ENCODE measurements around the gene EXOC6B.

The EXOC6B gene

DNA sequence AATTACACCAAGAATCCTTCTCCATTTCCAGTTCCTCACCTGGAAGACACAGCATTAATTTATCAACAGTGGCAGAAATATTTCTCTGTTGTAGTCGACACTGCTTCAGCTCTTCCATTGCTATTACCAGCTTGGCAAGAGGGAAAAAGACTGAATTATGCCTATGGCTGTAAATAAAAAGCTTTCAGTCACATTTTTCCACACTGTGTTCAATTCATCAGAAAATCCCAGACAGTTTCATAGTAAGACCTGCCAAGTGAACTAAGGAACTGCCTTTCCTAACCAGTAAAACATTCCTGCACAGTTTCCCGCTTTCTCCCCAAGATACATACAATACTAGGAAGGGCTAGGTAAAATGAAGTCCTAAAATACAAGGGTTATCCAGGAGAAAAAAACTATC, 94.7 kb downstream of the EXOC6B start:
- no peak for DNase-seq

DNA sequence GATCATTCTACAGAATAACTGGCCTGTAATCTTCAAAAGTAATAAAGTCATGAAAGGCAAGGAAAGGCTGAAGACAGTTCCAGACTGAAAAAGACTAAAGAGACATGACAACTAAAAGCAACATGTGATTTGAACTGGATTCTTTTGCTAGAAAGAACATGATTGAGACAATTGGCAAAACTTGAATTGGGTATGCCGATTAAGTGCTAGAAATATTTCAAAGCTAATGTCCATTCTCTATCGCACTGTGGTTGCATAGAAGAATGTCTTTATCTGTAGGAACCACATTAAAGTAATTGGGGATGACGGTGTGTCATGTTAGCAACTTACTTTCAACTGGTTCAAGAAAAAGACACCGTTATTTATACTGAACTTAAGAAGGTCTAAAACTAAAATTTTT, 98.5 kb downstream of the EXOC6B start:
- DNase-seq, result no peak

DNA sequence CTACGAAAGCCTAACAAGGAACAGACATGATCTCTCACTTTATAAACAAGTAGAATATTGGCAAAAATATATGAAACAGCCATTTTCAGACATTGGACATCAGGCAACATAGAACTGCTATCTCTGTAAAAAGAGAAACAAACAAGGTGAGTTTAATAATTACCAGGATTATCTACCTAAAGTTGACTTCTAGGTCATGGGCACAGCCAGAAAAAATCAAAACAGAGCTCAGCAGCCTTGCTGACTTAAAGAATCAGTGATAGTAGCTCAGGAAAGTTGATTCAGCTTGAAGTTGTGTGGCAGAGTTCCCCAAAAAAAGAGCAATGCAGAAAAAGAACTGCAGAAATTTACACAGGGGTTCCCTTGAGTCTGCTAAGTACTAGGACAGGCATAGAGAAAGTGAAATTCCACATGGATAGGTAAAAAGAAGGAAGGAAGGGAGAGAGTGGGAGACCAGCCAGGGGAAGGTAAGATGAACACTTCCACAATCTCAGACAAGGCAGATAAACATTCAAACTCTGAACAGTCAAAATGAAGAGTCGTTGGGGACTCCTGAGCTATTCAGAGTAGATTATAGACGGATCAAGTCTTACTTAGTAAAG, 102.0 kb downstream of the EXOC6B start:
- no peak for DNase-seq

DNA sequence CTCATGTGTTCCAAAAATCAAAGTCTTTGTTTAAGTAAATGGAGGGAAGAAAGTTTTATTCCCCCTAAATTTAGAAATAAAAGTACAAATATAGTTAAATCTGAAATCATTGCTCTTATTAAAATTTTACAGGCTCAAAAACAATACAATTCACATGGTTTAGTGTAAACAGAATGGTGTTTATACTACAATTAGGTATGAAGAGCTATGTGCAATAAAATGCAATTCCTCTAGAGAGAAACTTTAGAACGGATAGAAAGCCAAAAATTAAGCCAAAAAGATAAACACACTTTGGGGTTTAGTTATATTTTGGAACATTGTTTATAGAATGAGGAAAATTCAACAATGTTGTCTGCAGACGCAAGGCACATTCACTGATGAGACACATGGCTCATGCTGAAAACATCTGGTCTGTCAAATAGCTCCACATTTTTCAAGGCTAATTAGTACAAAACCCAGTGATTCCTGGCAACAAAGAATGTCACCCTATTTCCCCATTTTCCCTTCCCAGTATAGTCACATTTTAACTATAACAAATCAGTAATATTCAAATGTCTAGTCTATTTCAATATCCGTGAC, 103.3 kb downstream of the EXOC6B start:
- DNase-seq, result no peak

DNA sequence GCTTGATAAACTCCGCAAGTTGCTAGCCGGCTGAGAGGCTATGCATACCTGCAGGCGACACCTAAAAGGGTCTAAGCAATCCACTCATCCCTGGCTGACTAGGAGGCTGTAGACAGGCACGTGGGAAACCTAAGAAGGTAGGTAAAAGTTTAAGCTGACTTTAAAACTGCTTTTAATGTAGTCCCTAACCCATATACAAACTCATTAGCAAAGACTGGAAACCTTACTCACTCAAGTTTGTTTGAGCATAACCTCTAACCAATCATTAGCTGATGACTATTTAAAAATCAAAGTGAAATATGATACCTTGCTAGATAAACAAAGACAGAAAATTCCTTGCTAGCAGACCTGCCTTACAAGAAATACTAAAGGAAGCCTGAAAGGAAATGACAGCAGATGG, 106.4 kb downstream of the EXOC6B start:
- DNase-seq, result no peak

DNA sequence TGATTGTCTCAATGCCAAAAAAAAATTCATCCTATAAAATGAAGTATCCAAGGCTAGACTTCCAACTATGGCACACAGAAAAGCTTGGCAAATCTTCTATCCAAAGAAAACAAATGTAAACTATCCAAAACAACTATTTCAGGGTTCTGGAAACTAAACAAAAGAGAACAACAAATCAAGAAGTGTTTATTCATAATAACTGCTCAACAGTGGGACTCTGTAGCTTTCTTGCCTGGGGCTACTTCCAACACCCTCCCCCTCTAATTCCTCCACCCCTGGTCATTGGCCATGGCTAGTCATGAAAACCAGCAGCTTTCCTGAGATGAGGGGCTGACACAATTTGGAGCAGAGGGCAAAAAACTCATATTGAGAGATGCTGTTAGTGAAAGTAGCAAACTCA, 107.0 kb downstream of the EXOC6B start:
- DNase-seq, result no peak

DNA sequence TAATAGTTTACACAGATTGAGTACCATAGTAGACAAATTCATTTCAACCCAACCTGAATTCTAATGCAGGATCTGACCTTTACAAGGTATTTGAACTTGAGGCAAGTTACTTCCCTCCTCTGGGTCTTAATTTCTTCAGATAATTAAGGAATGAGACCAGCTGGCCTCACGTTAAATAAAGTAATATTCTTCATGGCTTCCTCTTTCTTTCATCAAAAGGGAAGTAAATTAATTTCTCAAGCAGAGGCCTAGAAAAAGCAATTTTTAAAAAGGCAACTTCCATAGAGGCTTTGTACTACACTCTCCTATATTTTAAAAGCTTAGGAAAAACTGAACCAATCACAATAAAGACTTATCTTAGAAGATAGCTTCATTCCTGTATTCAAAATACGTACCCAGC, 109.2 kb downstream of the EXOC6B start:
- no peak for DNase-seq

DNA sequence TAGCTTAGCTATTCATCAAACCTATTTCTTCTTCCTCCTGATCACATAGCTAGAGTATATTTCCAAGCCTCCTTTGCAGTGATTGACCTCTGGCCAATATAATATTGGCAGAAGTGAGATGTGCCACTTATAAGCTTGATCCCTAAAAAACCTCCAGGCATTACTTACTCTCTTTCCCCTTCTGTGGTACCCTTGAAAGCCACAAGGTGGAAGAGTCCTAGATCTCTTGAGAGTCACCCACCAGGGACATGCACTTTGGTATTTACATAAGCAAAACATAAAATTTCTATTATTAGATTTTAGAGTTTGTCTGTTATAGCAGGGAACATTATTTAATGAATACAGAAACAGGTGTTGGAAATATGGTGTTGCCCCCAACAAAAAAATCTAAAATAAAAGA, 112.0 kb downstream of the EXOC6B start:
- DNase-seq, result no peak

DNA sequence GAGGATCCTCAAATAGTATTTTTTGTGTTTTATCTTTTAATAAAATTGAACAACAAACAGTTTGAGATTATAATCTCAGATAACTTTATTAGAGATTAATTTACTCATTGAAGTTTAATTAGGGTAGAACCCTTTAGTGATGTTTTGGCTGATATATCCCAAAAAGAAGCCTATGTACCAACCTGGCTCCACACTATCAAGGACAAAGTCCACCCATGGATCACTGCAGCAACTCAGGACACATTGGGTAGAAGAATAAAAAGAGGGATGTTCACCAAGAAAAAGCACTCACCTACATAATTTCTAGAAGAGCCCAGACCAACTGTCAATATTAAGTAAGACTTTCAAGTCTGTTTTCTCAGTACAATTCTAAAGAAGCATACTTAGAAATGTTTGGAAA, 112.9 kb downstream of the EXOC6B start:
- DNase-seq, result no peak

DNA sequence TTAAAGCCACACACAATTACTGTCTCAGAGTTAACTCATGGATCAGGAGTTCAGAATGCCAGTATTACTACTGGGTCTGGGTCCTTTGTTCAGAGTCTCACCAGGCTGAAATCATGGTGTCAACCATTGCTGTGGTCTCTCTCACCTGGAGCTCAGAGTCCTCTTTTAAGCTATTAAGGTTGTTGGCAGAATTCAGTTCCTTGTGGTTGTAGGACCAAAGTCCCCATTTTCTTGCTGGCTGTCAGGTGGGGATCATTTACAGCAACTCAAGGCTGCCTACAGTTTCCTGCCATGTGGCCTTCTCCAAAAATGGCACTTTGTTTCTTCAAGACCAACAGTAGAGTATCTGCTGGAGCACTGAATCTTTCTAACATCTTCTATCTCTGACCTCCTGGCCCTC, 113.5 kb downstream of the EXOC6B start:
- no peak for DNase-seq

DNA sequence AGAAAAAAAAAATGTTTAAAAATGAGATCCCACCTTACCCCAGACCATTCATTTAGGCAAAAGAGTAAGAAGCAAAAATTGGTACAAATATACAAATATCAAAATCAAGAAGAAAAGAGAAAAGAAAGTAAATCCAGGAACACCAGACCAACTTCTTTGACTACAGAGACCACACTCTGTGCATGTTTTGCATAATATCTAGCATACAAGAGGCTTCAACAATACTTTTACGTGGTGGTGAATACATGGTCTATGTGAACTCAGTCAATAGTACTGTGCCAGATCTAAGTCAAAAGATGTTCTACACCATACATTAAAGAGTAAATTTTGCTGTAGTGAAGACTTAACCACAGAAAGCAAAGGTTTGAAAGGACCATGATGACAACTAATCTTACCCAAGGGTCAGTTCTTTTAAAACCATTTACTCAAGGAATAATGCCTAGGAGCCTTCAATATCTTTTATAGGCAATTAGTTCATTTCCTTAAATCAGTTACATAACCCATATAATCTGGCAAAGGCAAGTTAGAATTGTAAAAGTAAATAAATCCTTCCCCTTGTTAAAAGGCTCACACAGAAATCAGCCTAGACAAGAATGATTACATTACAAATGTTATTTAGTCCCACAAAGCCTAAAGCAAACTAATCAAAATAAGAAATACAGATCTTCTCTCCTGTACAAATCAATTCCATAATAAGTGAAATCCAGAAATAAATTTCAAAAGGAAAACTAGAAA, 115.2 kb downstream of the EXOC6B start:
- no peak for DNase-seq

DNA sequence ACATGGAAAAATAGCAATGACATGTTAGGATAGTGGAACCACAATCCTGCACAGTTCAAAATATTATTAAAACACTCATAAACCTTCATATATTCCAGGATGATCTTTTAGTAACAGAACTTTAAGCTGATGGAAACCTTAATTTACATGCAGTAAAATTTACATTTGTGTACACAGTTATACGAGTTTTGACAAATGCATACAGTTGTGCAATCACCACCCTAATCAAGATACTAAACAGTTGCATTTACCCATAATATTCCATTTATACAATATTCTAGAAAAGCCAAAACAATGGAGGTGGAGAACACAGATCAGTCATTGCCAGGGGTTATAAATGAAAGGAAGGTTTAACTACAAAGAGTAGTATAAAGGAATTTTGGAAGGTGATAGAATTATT, 117.6 kb downstream of the EXOC6B start:
- no peak for DNase-seq

DNA sequence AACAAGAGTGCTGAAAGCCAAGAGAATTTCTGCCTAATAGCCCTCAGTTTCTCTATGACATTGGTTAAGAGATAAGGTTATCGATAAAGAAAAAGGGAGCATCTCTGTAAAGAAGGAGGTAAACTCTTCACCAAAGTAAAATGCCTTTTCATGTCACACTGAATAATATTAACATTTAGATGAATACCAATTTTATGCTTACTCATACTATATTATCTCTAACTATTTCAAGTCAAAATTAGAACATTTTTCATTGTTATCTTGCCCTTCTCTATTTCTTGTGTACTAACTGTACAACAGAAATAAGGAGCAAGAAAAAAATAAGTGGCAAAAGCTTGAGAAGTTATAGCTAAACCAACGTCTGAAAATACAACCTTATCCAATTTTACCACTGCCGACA, 127.5 kb downstream of the EXOC6B start:
- DNase-seq, result no peak

DNA sequence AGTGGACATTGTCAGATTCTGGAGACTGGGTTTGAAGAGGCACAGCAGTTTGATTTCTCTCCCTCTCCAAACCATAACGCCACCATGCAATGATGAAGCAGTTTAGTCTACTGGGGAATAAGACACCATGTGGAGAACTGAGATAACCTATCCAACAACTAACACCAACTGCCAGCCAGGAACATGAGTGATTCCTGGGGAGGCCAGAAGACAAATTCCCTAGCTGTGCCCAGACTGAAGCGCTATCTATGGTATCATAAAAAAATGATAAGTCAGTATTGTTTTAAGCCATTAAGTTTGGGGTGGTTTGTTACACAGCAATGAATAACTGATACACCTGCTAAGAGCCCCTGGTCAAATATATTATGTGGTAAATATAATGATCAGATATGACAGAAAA, 129.3 kb downstream of the EXOC6B start:
- no peak for DNase-seq

DNA sequence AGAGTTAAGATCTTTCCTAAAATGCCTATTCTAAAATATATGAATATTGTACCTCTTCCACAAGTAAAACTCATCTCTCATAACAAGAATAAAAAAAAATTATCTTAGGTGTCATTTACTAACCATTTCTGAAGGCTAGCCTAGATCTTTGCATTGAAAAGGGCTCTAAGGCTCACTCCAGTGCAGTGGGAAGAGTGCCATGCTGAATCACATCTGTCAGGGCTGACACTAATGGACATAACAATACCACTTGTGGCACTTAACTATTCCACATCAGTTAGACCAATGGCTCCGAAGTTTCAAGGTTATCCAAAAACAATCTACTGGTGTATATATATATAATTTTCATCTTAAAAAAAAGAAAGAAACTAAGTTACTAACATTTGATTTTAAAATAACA, 130.2 kb downstream of the EXOC6B start:
- DNase-seq, result no peak

DNA sequence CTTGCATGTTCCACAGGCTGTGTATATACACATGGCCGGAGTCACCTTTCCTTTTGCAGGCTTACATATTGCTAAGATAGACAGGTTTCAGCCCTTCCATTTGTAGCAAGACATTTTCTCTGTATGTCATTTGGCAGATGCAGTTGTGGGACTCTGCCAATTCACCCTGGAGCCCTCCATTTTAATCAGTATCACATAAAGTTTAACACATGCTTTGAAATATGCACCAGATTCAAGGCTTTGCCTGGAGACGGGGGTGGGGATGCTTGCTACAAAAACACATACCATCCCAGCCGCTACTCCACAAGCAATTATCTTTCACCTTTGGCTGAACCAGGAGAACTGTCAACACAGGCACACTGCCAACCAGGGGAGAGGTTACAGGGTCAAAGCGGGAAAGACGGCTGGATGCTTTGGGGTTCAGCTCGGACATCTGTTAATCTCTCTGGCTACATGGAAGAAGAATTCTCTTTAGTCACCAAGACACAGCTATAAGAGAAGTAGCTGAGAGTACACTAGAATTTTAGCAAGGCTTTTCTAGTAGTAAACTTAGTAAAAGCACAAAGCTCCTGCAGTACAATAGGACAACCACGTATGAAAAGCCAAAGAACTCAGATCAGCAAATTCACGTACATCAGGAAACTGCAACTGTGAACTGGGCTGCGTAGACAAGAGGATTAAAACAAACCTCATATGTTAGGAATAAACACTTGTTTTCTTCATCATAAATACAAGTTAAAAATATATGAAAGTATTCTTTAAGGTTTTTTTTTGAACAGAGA, 130.9 kb downstream of the EXOC6B start:
- no peak for DNase-seq

DNA sequence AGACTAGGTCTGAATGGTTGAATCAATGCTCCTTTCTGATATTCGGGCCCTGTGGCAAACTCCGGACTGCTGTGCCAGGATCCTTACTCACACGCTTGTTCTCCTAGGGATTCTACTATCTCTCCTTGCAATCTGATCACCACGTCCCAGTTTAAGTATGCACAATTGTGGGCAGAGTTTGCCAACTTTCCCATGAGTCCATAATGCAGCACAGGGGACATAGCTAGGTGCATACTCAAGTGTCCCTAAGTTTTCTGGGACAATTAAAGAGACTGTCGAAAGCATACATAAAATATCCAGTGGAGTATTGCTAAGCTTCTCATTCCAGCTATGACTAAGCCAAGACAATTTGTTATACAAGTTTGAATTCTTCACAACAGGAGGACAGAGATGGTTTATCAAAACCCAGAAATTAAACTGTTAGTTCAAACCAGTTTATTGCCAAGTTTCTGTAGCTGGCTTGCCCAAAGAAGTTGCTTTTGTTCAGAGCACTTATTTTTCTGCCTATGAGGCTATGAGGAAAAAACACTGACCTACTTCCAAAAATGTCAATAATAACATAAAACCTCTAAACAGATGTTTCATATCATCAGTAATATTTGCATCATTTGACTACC, 136.1 kb downstream of the EXOC6B start:
- no peak for DNase-seq

DNA sequence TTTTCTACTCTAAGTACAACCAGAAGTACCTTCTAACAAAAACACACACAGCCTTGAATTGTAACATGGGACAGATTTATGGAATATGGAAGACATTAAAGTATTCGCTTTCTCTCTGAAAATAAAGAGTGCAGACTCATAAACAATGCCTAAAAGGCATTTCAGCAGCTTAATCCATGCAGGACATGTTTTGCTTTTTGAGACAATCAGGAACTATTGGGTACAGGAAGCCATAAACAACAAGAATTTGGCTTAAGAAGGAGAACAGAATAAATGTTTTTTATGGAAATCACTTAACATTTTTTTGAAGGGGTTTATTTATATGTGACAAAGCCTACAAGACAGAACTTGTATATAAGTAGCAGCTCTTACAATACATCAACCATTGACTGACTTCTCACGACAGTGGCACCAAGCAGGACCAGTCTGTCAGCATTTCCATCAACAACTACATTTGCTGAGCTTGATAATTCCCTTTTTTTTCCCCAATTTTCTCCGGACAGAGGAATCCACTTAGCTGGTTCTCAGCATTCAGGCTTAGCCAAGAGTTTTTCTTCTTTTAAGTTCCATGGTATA, 140.1 kb downstream of the EXOC6B start:
- no peak for DNase-seq

DNA sequence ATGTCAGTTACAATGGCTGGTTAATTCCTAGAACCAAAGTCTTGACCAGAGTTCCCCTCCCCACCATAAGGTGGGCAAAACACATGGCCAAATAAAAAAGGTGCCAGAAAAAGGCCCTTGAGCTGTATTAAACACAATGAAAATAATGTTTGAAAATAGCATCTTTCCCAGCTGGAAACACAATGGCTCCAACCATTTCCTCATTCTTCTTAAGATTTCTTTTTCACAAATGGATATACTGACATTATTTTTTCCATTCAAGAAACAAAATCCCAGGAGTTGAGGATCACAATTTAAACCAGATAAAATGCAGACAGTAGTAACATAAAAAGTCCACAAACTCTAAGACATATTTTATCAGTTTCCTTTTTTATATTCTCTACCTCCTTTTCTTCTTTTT, 143.8 kb downstream of the EXOC6B start:
- no peak for DNase-seq

DNA sequence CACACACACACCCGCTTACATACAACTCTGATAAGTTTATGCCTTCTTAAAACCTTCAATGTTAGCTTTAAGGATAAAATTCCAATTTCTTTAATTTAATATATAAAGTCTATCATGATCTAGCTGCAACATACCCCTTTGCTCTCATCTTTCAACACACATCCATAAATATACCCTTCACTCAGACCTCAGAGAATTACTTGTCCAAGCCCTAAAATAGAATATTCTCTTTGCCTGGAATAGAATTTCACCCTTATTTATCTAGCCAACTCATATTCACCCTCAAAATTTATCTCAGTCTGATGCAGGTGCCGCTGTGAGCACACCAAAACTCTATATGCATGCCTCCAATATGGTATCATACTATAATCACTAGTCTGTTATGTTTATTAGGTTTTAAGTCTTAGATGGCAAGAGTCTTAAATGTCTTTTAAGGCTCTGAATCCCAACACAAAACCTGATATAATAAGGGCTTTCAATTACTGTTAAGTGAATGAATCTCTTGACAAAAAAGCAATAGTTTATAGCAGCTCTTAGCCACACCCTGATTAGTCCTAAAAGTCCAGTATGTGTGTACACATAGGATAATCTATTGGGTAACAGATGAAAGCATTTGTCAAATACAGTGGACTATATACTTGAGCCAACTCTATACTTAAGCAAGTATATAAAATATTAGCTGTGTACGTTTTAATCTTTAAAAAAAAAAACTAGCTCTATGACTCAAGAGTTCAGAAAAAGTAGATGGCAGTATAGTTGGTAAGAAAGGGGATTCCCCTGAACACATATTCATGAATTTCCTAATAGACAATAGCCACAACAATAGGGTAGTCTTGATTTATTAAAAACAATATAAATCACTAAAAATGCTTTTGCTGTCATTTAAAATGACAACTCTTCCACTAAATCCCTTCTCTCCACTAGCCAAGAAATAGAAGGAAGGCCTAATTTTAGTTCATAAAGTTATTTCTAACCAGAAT, 144.5 kb downstream of the EXOC6B start:
- no peak for DNase-seq

DNA sequence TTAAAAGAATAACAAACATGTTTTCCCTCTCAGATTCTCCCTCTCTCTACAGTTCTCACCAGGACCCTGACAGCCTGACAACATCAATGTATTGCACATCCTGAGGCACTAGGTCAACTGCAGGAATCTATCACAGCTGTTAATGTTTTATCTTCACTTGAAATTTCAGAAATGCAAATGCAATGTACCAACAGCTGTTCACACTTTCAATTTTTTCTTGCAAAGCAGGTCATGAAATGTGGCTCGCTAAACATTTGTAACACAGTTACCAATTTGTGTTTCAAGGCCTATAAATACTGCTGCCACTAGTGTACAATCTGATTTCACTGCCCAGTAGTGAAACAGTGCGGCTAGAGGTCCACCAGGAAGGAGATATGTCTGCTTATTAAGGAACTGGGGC, 147.8 kb downstream of the EXOC6B start:
- no peak for DNase-seq

Measured in T1000 (cell line).